Measurements from ENCODE around the gene AGO3.

DNA sequence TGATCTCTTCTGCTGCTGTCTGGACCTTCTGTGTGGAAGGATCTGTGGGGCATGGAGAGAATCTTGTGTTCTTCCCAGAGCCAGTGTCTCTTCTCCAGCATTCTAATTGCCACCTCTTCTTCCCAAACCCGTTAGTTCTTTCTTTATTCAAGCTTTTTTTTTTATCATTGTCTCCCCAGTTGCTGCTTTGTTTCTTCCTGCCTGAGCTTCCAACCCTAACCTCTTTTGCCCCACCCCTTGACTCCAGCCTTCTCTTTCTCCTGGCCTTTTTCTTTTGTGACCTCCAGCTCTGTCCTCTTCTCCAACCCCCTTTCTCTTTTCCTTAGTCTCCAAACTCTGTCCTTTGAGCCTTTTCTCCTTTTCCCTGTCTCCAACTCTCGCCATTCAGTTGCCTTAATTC is 43.4 kb upstream of the AGO3 start:
- TF ChIP-seq, protein P1, sequence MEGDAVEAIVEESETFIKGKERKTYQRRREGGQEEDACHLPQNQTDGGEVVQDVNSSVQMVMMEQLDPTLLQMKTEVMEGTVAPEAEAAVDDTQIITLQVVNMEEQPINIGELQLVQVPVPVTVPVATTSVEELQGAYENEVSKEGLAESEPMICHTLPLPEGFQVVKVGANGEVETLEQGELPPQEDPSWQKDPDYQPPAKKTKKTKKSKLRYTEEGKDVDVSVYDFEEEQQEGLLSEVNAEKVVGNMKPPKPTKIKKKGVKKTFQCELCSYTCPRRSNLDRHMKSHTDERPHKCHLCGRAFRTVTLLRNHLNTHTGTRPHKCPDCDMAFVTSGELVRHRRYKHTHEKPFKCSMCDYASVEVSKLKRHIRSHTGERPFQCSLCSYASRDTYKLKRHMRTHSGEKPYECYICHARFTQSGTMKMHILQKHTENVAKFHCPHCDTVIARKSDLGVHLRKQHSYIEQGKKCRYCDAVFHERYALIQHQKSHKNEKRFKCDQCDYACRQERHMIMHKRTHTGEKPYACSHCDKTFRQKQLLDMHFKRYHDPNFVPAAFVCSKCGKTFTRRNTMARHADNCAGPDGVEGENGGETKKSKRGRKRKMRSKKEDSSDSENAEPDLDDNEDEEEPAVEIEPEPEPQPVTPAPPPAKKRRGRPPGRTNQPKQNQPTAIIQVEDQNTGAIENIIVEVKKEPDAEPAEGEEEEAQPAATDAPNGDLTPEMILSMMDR (IDR thresholded peaks at IDR 0.05), result no peak
- TF ChIP-seq POLR2A (IDR thresholded peaks at IDR 0.05), result no peak
- no peak for TF ChIP-seq EP300 (IDR thresholded peaks at IDR 0.05)
